T-helper 1 cell treated with Interleukin-12 subunit alpha and Interleukin-12 subunit beta and Interleukin-4 antibody, amounts not matched to agents 30 ng/mL and 1 ng/mL, for 36 hours (primary cell): ENCODE measurements around the gene XPA. TPM values are rescaled to one million over a fixed set of nuclear protein-coding genes. Genes with fewer than 3 reads are reported as not detected.

Experiments
- total RNA-seq: library from RNA; stranded (reverse); gene quantifications from 2 replicates; pipeline ENCODE4 v1.2.3, GENCODE V29; 2022

Gene XPA
- total RNA-seq, 1 donor from 2014 or later: 15.2 TPM

Other genes with a start within 250 kb of the XPA start
- 1.6 and 2.1 TPM in 2 replicates for gene TMOD1, start 195.7 kb downstream of the XPA start, total RNA-seq
- gene TSTD2, start 64.0 kb downstream of the XPA start, total RNA-seq: 14.4 and 15.6 TPM in 2 replicates
- gene NCBP1, start 63.5 kb downstream of the XPA start, total RNA-seq: 40.5 and 42.6 TPM in 2 replicates
- not detected in 2 replicates for gene FOXE1, start 155.9 kb upstream of the XPA start, total RNA-seq
- 23.0 and 23.3 TPM in 2 replicates for gene TRMO, start 225.2 kb upstream of the XPA start, total RNA-seq
- gene HEMGN, start 240.8 kb upstream of the XPA start, total RNA-seq: 0.42 and 0.44 TPM in 2 replicates